ENCODE data around the gene PRKAG3.

The PRKAG3 gene

DNA sequence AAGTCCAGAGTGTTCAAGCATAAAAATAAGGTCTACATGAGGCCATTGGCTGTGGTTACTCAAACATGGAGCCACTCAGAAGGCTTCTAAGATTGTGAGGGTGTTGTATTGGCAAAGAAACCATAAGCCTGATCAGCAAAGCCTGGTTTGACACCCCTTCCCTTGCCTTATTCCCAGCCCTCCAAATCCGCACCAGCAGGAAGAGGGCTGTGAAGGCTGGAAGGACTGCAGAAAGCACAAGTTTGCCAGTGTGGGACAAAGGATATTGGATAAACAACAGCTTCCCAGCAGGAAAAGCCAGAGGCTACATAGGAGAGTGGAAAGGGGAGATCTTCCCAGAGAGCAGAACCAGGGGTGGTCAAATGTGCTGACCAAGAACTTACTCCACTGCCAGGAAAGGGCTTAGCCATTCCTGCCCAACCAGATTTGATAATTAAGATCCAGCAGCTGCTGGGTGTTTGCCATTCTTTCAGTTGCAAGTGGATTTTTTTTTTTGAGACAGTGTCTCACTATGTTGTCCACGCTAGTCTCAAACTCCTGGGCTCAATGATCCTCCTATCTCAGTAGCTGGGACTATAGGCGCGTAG, 1.5 kb upstream of the PRKAG3 start:
- Histone ChIP-seq H3K27ac (replicated peaks) (no peak overlapping the region), H3K4me3 (replicated peaks; ENCODE audit: insufficient read depth, low read length) (no peak overlapping the region), H3K27me3 (ENCODE audit: insufficient read depth, poor library complexity, severe bottlenecking) (no peaks in the 10 kb centered on the region)
- no peak for DNase-seq (ENCODE audit: low read depth in 1 of 2, low spot score in 1 of 2)
- TF ChIP-seq, protein P1, sequence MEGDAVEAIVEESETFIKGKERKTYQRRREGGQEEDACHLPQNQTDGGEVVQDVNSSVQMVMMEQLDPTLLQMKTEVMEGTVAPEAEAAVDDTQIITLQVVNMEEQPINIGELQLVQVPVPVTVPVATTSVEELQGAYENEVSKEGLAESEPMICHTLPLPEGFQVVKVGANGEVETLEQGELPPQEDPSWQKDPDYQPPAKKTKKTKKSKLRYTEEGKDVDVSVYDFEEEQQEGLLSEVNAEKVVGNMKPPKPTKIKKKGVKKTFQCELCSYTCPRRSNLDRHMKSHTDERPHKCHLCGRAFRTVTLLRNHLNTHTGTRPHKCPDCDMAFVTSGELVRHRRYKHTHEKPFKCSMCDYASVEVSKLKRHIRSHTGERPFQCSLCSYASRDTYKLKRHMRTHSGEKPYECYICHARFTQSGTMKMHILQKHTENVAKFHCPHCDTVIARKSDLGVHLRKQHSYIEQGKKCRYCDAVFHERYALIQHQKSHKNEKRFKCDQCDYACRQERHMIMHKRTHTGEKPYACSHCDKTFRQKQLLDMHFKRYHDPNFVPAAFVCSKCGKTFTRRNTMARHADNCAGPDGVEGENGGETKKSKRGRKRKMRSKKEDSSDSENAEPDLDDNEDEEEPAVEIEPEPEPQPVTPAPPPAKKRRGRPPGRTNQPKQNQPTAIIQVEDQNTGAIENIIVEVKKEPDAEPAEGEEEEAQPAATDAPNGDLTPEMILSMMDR (IDR thresholded peaks at IDR 0.05; ENCODE audit: insufficient read depth, low read length): no peak
- TF ChIP-seq, protein P2, sequence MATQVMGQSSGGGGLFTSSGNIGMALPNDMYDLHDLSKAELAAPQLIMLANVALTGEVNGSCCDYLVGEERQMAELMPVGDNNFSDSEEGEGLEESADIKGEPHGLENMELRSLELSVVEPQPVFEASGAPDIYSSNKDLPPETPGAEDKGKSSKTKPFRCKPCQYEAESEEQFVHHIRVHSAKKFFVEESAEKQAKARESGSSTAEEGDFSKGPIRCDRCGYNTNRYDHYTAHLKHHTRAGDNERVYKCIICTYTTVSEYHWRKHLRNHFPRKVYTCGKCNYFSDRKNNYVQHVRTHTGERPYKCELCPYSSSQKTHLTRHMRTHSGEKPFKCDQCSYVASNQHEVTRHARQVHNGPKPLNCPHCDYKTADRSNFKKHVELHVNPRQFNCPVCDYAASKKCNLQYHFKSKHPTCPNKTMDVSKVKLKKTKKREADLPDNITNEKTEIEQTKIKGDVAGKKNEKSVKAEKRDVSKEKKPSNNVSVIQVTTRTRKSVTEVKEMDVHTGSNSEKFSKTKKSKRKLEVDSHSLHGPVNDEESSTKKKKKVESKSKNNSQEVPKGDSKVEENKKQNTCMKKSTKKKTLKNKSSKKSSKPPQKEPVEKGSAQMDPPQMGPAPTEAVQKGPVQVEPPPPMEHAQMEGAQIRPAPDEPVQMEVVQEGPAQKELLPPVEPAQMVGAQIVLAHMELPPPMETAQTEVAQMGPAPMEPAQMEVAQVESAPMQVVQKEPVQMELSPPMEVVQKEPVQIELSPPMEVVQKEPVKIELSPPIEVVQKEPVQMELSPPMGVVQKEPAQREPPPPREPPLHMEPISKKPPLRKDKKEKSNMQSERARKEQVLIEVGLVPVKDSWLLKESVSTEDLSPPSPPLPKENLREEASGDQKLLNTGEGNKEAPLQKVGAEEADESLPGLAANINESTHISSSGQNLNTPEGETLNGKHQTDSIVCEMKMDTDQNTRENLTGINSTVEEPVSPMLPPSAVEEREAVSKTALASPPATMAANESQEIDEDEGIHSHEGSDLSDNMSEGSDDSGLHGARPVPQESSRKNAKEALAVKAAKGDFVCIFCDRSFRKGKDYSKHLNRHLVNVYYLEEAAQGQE (IDR thresholded peaks at IDR 0.05; ENCODE audit: insufficient replicate concordance, low read depth): no peak
- TF ChIP-seq SPI1 (IDR thresholded peaks at IDR 0.05; ENCODE audit: borderline replicate concordance, low read depth) (no peak), GABPA (IDR thresholded peaks at IDR 0.05; ENCODE audit: low read depth) (no peak), POLR2AphosphoS5 (IDR thresholded peaks at IDR 0.05; ENCODE audit: low read depth) (no peak)

DNA sequence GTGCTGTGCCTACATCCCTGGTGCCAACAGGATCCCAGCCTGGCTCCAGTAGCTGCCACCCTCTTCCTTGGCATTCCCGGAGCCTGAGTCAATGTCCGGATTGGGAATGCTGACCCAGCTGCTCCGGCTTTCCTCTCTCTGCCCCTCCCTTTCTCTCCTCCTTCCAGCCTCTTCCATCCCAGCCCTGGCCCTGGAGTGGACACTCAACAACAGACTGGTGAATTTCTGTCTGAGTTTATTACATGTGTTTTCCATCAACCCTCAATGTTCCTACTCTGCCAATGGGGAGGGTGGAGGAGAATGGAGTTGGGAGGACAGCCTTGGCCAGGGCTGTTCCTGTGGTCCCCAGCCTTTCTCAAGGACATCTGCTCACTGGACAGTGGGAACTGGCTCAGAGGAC, 917 bp upstream of the PRKAG3 start:
- H3K27ac ChIP-seq (replicated peaks): no peak overlapping the region

DNA sequence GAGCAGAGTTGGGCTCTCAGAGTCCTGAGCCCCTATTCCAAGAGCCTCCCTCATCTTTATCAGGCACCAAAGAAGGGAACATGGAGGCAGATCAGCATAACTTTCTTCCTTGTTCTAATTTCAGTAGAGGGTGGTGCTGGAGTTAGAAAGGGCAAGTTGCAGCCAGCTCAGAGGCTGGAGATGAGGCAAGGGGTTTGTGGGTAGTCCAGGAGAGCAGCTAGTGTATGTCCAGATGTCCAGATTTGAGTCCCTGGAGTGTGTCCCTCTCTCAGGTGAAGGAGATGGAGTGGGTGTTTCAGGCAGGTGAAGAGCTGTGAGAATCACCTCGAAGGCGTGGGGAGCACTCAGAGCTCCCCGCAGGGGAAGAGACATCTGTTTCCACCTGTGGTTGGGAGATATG, 478 bp upstream of the PRKAG3 start:
- H3K27me3 ChIP-seq (ENCODE audit: insufficient read depth, poor library complexity, severe bottlenecking): no peaks in the 10 kb centered on the region
- TF ChIP-seq POLR2AphosphoS5 (IDR thresholded peaks at IDR 0.05; ENCODE audit: low read depth) (no peak), GABPA (IDR thresholded peaks at IDR 0.05; ENCODE audit: low read depth) (no peak), SPI1 (IDR thresholded peaks at IDR 0.05; ENCODE audit: borderline replicate concordance, low read depth) (no peak)
- TF ChIP-seq, protein P2 (IDR thresholded peaks at IDR 0.05; ENCODE audit: insufficient replicate concordance, low read depth): no peak
- TF ChIP-seq, protein P1 (IDR thresholded peaks at IDR 0.05; ENCODE audit: insufficient read depth, low read length): no peak
- H3K27ac ChIP-seq (replicated peaks): no peak overlapping the region
- H3K4me3 ChIP-seq (replicated peaks; ENCODE audit: insufficient read depth, low read length): no peak overlapping the region
- no peak for DNase-seq (ENCODE audit: low read depth in 1 of 2, low spot score in 1 of 2)

More for the DNA sequence above, 917 bp upstream of the PRKAG3 start:
- no peak for DNase-seq (ENCODE audit: low read depth in 1 of 2, low spot score in 1 of 2)
- Histone ChIP-seq H3K27me3 (ENCODE audit: insufficient read depth, poor library complexity, severe bottlenecking) (no peaks in the 10 kb centered on the region), H3K4me3 (replicated peaks; ENCODE audit: insufficient read depth, low read length) (no peak overlapping the region)
- no peak for TF ChIP-seq SPI1 (IDR thresholded peaks at IDR 0.05; ENCODE audit: borderline replicate concordance, low read depth)
- TF ChIP-seq, protein P1 (IDR thresholded peaks at IDR 0.05; ENCODE audit: insufficient read depth, low read length): no peak
- TF ChIP-seq POLR2AphosphoS5 (IDR thresholded peaks at IDR 0.05; ENCODE audit: low read depth): no peak
- TF ChIP-seq, protein P2 (IDR thresholded peaks at IDR 0.05; ENCODE audit: insufficient replicate concordance, low read depth): no peak
- TF ChIP-seq GABPA (IDR thresholded peaks at IDR 0.05; ENCODE audit: low read depth): no peak
